OCI-M2 (cell line): ENCODE data around the gene TEKT4.
"Not testable (repeated sequence)": the region's sequence is repeated elsewhere in the genome, so short reads cannot be mapped to it uniquely, and the experiment has no call there.

Source experiments
- DNase-seq: peaks from one replicate; lab custom pipeline; 2025; ENCODE audit not compliant: unreplicated experiment; lab: John Stamatoyannopoulos, UW

TEKT4 gene, protein sequence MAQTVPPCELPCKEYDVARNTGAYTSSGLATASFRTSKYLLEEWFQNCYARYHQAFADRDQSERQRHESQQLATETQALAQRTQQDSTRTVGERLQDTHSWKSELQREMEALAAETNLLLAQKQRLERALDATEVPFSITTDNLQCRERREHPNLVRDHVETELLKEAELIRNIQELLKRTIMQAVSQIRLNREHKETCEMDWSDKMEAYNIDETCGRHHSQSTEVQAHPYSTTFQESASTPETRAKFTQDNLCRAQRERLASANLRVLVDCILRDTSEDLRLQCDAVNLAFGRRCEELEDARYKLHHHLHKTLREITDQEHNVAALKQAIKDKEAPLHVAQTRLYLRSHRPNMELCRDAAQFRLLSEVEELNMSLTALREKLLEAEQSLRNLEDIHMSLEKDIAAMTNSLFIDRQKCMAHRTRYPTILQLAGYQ

GRCh38 chr2:94871226-94872087 lies at the start of gene TEKT4:
TSS of gene TEKT4 (plus strand) at chr2:94871430. CDS start at chr2:94871580, 150 bp downstream.
- DNase-seq, result no peak

GRCh38 chr2:94839224-94839623 lies 32.0 kb upstream of the TEKT4 start:
- not testable (repeated sequence) for DNase-seq

- DNase-seq, result not testable (repeated sequence)
Observed at GRCh38 chr2:94856856-94857255, 14.4 kb upstream of the TEKT4 start.

DNA sequence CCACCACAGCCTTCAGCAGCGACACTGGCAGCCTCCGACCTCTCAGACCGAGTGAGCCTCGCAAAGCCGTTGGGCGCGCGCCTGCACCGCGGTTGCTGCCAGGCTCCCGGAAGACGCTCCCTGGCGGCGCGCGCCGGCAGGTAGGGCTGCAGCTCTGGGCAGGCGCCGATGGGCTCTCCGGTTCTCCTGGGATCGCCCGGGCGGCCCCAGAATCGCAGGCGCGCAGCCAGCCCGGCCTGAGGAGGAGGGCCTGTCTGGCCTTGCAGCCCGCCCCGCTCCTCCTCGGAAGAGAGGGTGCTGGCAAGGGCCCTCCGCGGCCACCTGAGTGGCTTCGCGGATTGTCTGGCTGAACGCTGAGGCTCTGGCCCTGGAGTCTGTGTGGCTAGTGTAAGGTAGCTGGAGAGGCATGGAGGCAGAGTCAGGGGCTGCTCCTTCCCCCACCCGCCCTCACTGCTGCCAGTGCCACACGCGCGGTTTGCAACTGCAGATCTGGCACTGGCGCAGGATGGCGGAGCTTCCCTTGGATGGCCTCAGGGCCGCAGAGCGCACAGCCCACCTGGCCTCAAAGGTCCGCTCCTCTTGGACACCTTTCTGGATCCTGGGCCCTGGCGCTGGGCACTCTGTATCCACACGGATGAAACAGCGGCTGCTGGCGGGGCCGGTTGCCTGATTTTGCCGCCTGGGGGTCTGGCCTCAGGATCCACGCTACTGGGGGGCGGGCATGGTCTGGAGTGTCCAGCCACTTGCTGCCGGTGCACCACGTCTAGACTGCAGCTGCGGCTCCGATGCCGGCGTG lies 13.7 kb upstream of the TEKT4 start:
- DNase-seq, result not testable (repeated sequence)

- DNase-seq, result not testable (repeated sequence)
Observed at GRCh38 chr2:94858163-94858888, 12.9 kb upstream of the TEKT4 start.

GRCh38 chr2:94861308-94862152 lies 9.7 kb upstream of the TEKT4 start:
- no peak for DNase-seq

- DNase-seq, result not testable (repeated sequence)
Observed at GRCh38 chr2:94862903-94863302, 8.3 kb upstream of the TEKT4 start.

DNA sequence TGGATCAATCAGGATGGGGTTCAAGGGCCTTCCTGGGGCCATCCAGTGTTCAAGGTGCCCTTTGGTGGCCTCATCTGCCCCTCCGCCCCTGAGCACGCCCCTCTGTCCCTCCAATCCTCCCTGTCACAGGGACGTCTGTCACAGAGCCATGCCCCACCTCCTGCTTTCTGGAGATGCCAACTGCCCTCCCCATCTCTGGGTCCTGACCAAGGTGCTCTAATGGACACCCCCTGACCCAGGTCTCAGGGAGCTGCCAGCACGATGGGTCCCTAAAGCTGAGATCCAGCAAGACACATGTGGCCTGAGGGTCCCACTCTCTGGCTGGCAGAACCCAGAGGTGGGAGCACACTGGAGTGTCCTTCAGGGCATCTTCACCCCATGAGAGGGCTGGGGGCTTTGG lies 2.1 kb upstream of the TEKT4 start:
- DNase-seq, result no peak

- no peak for DNase-seq
Observed at GRCh38 chr2:94869552-94870439, 1.4 kb upstream of the TEKT4 start.

GRCh38 chr2:94870440-94871225 lies 597 bp upstream of the TEKT4 start:
- DNase-seq, result no peak

DNA sequence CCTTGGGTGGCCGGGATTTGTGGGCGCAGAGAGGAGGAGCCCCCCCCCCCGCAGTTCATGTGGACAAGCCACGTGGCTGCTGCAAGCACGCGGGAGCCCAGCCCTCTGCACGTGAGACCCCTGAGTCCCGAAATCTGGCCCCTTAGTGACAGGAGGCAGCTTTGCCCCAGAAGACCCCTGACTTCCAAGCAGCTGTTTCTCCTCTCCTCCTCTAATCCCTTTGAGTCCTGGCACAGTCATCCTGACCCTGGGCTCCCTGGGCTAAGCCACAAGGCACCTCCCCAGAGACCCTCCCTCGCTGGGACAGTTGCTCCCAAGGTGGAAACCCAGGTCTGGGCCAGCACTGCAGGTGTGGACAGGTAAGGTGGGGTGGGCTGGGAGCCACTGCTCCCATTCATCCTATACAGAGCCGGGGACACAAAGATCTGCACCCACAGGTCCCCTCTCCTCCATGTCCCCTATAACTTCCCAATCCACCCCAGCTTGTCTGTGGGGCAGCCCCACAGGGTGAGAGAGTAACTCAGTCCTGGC lies 923 bp downstream of the TEKT4 start:
- no peak for DNase-seq

GRCh38 chr2:94872676-94873361 lies 1.6 kb downstream of the TEKT4 start:
- no peak for DNase-seq

GRCh38 chr2:94873362-94874276 lies 2.4 kb downstream of the TEKT4 start:
- no peak for DNase-seq

GRCh38 chr2:94874277-94874997 lies 3.2 kb downstream of the TEKT4 start:
- no peak for DNase-seq
